HG02884 (cell line): Measurements from ENCODE around the gene ESRRA.
"Not testable (repeated sequence)": the region's sequence is repeated elsewhere in the genome, so short reads cannot be mapped to it uniquely, and the experiment has no call there.

Experiments used
- ATAC-seq: cut with Tn5 transposase; IDR thresholded peaks from one replicate; pipeline ENCODE4 v1.9.1; 2021; ENCODE audit warnings: mild to moderate bottlenecking, moderate library complexity; ENCODE audit not compliant: unreplicated experiment

Gene ESRRA

GRCh38 chr11:64307795-64308194 is 2.5 kb downstream of the ESRRA start:
- not testable (repeated sequence) for ATAC-seq

- no peak for ATAC-seq
These were observed 7.6 kb downstream of the ESRRA start for GRCh38 chr11:64312947-64313346.

GRCh38 chr11:64313491-64314145 is 8.3 kb downstream of the ESRRA start:
- ATAC-seq: no peak

GRCh38 chr11:64314146-64314804 is 9.0 kb downstream of the ESRRA start:
- no peak for ATAC-seq

- no peak for ATAC-seq
These were observed 9.7 kb downstream of the ESRRA start for GRCh38 chr11:64314805-64315561.

GRCh38 chr11:64315667-64316526 is 10.6 kb downstream of the ESRRA start:
- not testable (repeated sequence) for ATAC-seq

- no peak for ATAC-seq
These were observed 11.5 kb downstream of the ESRRA start for GRCh38 chr11:64316672-64317324.

- peak; percentile 66 for ATAC-seq
These were observed 12.1 kb downstream of the ESRRA start, which contains the start of gene TRMT112 for GRCh38 chr11:64317325-64317960. Gene TRMT112, minus strand, starts transcription at chr11:64317559. Its CDS starts 33 bp downstream, at chr11:64317526.

GRCh38 chr11:64317961-64318765 is 12.8 kb downstream of the ESRRA start, which contains the start of gene PRDX5:
Gene PRDX5, plus strand, starts transcription at chr11:64318121. Its CDS starts 95 bp downstream, at chr11:64318216.
- peak; percentile 72 for ATAC-seq

GRCh38 chr11:64318766-64319761 is 13.7 kb downstream of the ESRRA start:
- no peak for ATAC-seq

GRCh38 chr11:64320556-64320955 is 15.2 kb downstream of the ESRRA start:
- no peak for ATAC-seq

- ATAC-seq: no peak
These were observed 15.7 kb downstream of the ESRRA start for GRCh38 chr11:64321026-64321425.

GRCh38 chr11:64321533-64321932 is 16.2 kb downstream of the ESRRA start:
- ATAC-seq: no peak

GRCh38 chr11:64322925-64323260 is 17.6 kb downstream of the ESRRA start:
- ATAC-seq: no peak

- ATAC-seq: no peak
These were observed 18.0 kb downstream of the ESRRA start for GRCh38 chr11:64323373-64323772.

GRCh38 chr11:64323984-64324383 is 18.7 kb downstream of the ESRRA start:
- not testable (repeated sequence) for ATAC-seq

- no peak for ATAC-seq
These were observed 19.6 kb downstream of the ESRRA start for GRCh38 chr11:64324692-64325469.
